IMR-90 (cell line): ENCODE measurements around the gene FAM168A. TPM values are rescaled to one million over a fixed set of nuclear protein-coding genes. Genes with fewer than 3 reads are reported as not detected.

ENCODE experiments used
- ATAC-seq: fragments of 200-7000 bp; cut with Tn5 transposase; 2 replicates; pipeline ENCODE4 v1.9.1; 2020; ENCODE audit warnings: low read depth, mild to moderate bottlenecking, moderate library complexity
- BruUV-seq: library from RNA; stranded (reverse); fragments of 400-500 nt; replicated peaks from 2 replicates; lab custom pipeline; 2021; lab: Mats Ljungman, UMichigan
- CTCF ChIA-PET: fragments of 300-600 bp; formaldehyde crosslinking; extraction: SDS; loops from one replicate; lab custom pipeline; 2021; ENCODE audit warnings: antibody characterized with exemption; lab: Yijun Ruan, JAX
- POLR2A ChIA-PET: fragments of 300-600 bp; sonication (Branson Sonifier 250); formaldehyde crosslinking; loops from one replicate; lab custom pipeline; 2022; ENCODE audit warnings: antibody characterized with exemption; ENCODE audit not compliant: unreplicated experiment; lab: Charles Lee
- DNase-seq: peaks from one replicate; pipeline ENCODE4 v3.0.0; 2013
- H2AFZ ChIP-seq: replicated peaks from 2 replicates; pipeline ENCODE3; 2013; ENCODE audit warnings: low read length, mild to moderate bottlenecking; ENCODE audit not compliant: poor library complexity
- H2AK5ac ChIP-seq: 2 replicates; pipeline ENCODE4 v1.6.1; 2013; ENCODE audit warnings: low read depth, low read length, inconsistent platforms
- H2AK9ac ChIP-seq: replicated peaks from 2 replicates; pipeline ENCODE3; 2013; ENCODE audit warnings: mild to moderate bottlenecking, low read depth, low read length, moderate library complexity; ENCODE audit not compliant: poor library complexity
- H2BK120ac ChIP-seq: 2 replicates; pipeline ENCODE4 v1.6.1; 2013; ENCODE audit warnings: low read depth, low read length, inconsistent platforms
- H2BK15ac ChIP-seq: 3 replicates; pipeline ENCODE4 v1.6.1; 2013; ENCODE audit warnings: low read depth, low read length, inconsistent platforms
- H2BK20ac ChIP-seq: 2 replicates; pipeline ENCODE4 v1.6.1; 2013; ENCODE audit warnings: low read depth, mild to moderate bottlenecking, inconsistent platforms, low read length, moderate library complexity
- H2BK5ac ChIP-seq: 2 replicates; pipeline ENCODE4 v1.6.1; 2013; ENCODE audit warnings: mild to moderate bottlenecking, low read depth, low read length, inconsistent platforms; ENCODE audit not compliant: poor library complexity, severe bottlenecking
- H3K14ac ChIP-seq: replicated peaks from 2 replicates; pipeline ENCODE4 v1.6.1; 2013; ENCODE audit warnings: low read depth, low read length, inconsistent platforms
- H3K18ac ChIP-seq: 2 replicates; pipeline ENCODE4 v1.6.1; 2013; ENCODE audit warnings: low read depth, low read length, control low read depth
- H3K23ac ChIP-seq: 2 replicates; pipeline ENCODE4 v1.6.1; 2013; ENCODE audit warnings: low read depth, low read length, inconsistent platforms
- H3K27ac ChIP-seq: 2 replicates; pipeline ENCODE4 v1.5.1; 2013; ENCODE audit warnings: mild to moderate bottlenecking, control low read depth, low read length; ENCODE audit not compliant: insufficient read depth
- H3K27me3 ChIP-seq: 2 replicates; pipeline ENCODE4 v1.6.1; 2013; ENCODE audit warnings: low read length; ENCODE audit not compliant: control insufficient read depth, insufficient read depth
- H3K36me3 ChIP-seq: 2 replicates; pipeline ENCODE4 v1.6.1; 2013; ENCODE audit warnings: low read length, mixed read lengths; ENCODE audit not compliant: control insufficient read depth, insufficient read depth
- H3K4ac ChIP-seq: 2 replicates; pipeline ENCODE4 v1.6.1; 2013; ENCODE audit warnings: low read depth, low read length, inconsistent platforms
- H3K4me1 ChIP-seq: 2 replicates; pipeline ENCODE4 v1.6.1; 2013; ENCODE audit warnings: low read length, mixed read lengths; ENCODE audit not compliant: control insufficient read depth, insufficient read depth
- H3K4me2 ChIP-seq: 2 replicates; pipeline ENCODE4 v1.6.1; 2013; ENCODE audit warnings: low read depth, mild to moderate bottlenecking, control low read depth, low read length, moderate library complexity
- H3K4me3 ChIP-seq: 2 replicates; pipeline ENCODE4 v1.5.1; 2013; ENCODE audit warnings: low read depth, mild to moderate bottlenecking, control low read depth, low read length, moderate library complexity; ENCODE audit not compliant: insufficient read depth
- H3K56ac ChIP-seq: 2 replicates; pipeline ENCODE4 v1.6.1; 2013; ENCODE audit warnings: low read length, inconsistent platforms; ENCODE audit not compliant: insufficient read depth; ENCODE audit errors: extremely low read depth
- H3K79me1 ChIP-seq, 2 experiments: 2 replicates each; pipeline ENCODE4 v1.6.1; 2013; ENCODE audit warnings: low read length in 2 of 2, inconsistent platforms in 1 of 2, low read depth in 1 of 2
- H3K9ac ChIP-seq: 2 replicates; pipeline ENCODE4 v1.6.1; 2013; ENCODE audit warnings: low read depth, low read length, control low read depth
- H3K9me1 ChIP-seq: 2 replicates; pipeline ENCODE4 v1.6.1; 2013; ENCODE audit warnings: low read length, inconsistent platforms; ENCODE audit not compliant: insufficient read depth
- H3K9me3 ChIP-seq: 2 replicates; pipeline ENCODE4 v1.6.1; 2013; ENCODE audit warnings: low read length; ENCODE audit not compliant: control insufficient read depth, insufficient read depth
- H4K20me1 ChIP-seq: 2 replicates; pipeline ENCODE4 v1.6.1; 2013; ENCODE audit warnings: low read length, inconsistent platforms; ENCODE audit not compliant: insufficient read depth
- H4K5ac ChIP-seq: 2 replicates; pipeline ENCODE4 v1.6.1; 2013; ENCODE audit warnings: mild to moderate bottlenecking, low read depth, low read length, control low read depth
- H4K8ac ChIP-seq, 2 experiments: 2 replicates each; pipeline ENCODE4 v1.6.1; 2013; ENCODE audit warnings: low read depth in 2 of 2, low read length in 2 of 2, control low read depth in 1 of 2, inconsistent platforms in 1 of 2
- H4K91ac ChIP-seq: 2 replicates; pipeline ENCODE4 v1.6.1; 2013; ENCODE audit warnings: low read depth, low read length, inconsistent platforms; ENCODE audit not compliant: insufficient read depth
- BHLHE40 ChIP-seq: fragments of 150-350 bp; IDR thresholded peaks from 2 replicates; pipeline ENCODE4 v1.6.1; 2016; ENCODE audit warnings: mild to moderate bottlenecking, low read depth, low read length
- CEBPB ChIP-seq: IDR thresholded peaks from 2 replicates; pipeline ENCODE4 v1.6.1; 2012; ENCODE audit warnings: low read depth, low read length, improper control_type of control experiment
- CHD1 ChIP-seq: IDR thresholded peaks from 2 replicates; pipeline ENCODE4 v1.6.1; 2012; ENCODE audit warnings: low read depth, low read length, improper control_type of control experiment
- CTCF ChIP-seq: conservative IDR thresholded peaks from 2 replicates; pipeline ENCODE4 v1.5.1; 2012; ENCODE audit warnings: mild to moderate bottlenecking, low read depth, low read length, improper control_type of control experiment
- ELK1 ChIP-seq: fragments of 150-350 bp; IDR thresholded peaks from 2 replicates; pipeline ENCODE4 v1.6.1; 2016; ENCODE audit warnings: low read depth, mild to moderate bottlenecking, low read length, moderate library complexity, borderline replicate concordance
- FOS ChIP-seq: fragments of 150-350 bp; IDR thresholded peaks from 2 replicates; pipeline ENCODE4 v1.6.1; 2016; ENCODE audit warnings: low read depth, low read length
- MAFK ChIP-seq: IDR thresholded peaks from 2 replicates; pipeline ENCODE4 v1.6.1; 2012; ENCODE audit warnings: low read depth, low read length, improper control_type of control experiment
- MAZ ChIP-seq: IDR thresholded peaks from 2 replicates; pipeline ENCODE4 v1.6.1; 2012; ENCODE audit warnings: low read depth, mild to moderate bottlenecking, low read length, improper control_type of control experiment, moderate library complexity, borderline replicate concordance
- MXI1 ChIP-seq: IDR thresholded peaks from 2 replicates; pipeline ENCODE4 v1.6.1; 2012; ENCODE audit warnings: low read depth, mild to moderate bottlenecking, low read length, moderate library complexity, borderline replicate concordance
- NFE2L2 ChIP-seq: fragments of 150-350 bp; IDR thresholded peaks from 2 replicates; pipeline ENCODE4 v1.6.1; 2016; ENCODE audit warnings: low read depth, mild to moderate bottlenecking, low read length
- POLR2A ChIP-seq: IDR thresholded peaks from 2 replicates; pipeline ENCODE4 v1.6.1; 2012; ENCODE audit warnings: mild to moderate bottlenecking, low read depth, low read length
- RAD21 ChIP-seq: IDR thresholded peaks from 2 replicates; pipeline ENCODE4 v1.6.1; 2012; ENCODE audit warnings: low read length, improper control_type of control experiment
- RCOR1 ChIP-seq: IDR thresholded peaks from 2 replicates; pipeline ENCODE4 v1.6.1; 2012; ENCODE audit warnings: mild to moderate bottlenecking, low read length, improper control_type of control experiment; ENCODE audit not compliant: insufficient replicate concordance
- RFX5 ChIP-seq: IDR thresholded peaks from 2 replicates; pipeline ENCODE4 v1.8.0; 2012; ENCODE audit warnings: low read depth, mild to moderate bottlenecking, low read length, moderate library complexity
- SMC3 ChIP-seq: fragments of 150-350 bp; IDR thresholded peaks from 2 replicates; pipeline ENCODE4 v1.6.1; 2016; ENCODE audit warnings: low read depth, mild to moderate bottlenecking, antibody characterized with exemption, low read length, moderate library complexity
- USF2 ChIP-seq: fragments of 150-350 bp; IDR thresholded peaks from 2 replicates; pipeline ENCODE4 v1.6.1; 2017; ENCODE audit warnings: mild to moderate bottlenecking, antibody characterized with exemption, low read length, low read depth
- WGBS, 2 experiments: methylation state at CpG; one replicate each; pipeline versions ENCODE4 v1.1.5 to v1.1.7; 2013; ENCODE audit warnings: missing lambda C conversion rate in 2 of 2; ENCODE audit not compliant: insufficient read length in 1 of 2; ENCODE audit errors: extremely low coverage in 2 of 2; 5-methylcytosine and 5-hydroxymethylcytosine counted together
- dilution Hi-C: fragments of 300-500 bp; cut with HindIII; formaldehyde crosslinking; loops from one replicate; pipeline ENCODE4 v1.14.3; 2018; ENCODE audit warnings: low sequenced_read_pairs; ENCODE audit not compliant: unreplicated experiment
- in situ Hi-C: fragments of 300-500 bp; cut with MboI; formaldehyde crosslinking; loops from 3 replicates; pipeline ENCODE4 v1.14.3; 2019; ENCODE audit warnings: low sequenced_read_pairs, inconsistent platforms, mixed read lengths
- intact Hi-C: fragments of 100-400 bp; cut with micrococcal nuclease; formaldehyde crosslinking; loops from 2 replicates; pipeline ENCODE4 v1.10.0; 2022
- polyA plus RNA-seq, 3 experiments: library from polyadenylated mRNA; depleted of rRNA; stranded (reverse); fragments of >200 nt; gene quantifications; 2 replicates each; pipeline ENCODE4 v1.2.3, GENCODE V29; 2012; ENCODE audit warnings: low replicate concordance in 1 of 3
- total RNA-seq: library from RNA; depleted of rRNA; stranded (reverse); fragments of >200 nt; gene quantifications from 2 replicates; pipeline ENCODE4 v1.2.3, GENCODE V29; 2012

FAM168A gene
- total and polyA plus RNA-seq, 2 of the 4 experiments (the other 2 are of a cell fraction), result 13.1 to 22.8 TPM

GRCh38 chr11:73404506-73405145 lies 193.3 kb downstream of the FAM168A start:
- Histone ChIP-seq H3K9me3 (no peaks in the 10 kb centered on the region), H4K5ac (no peak overlapping the region), H3K4me1 (no peaks in the 10 kb centered on the region), H3K9me1 (peaks cover 9% of the 10 kb centered on the region), H3K79me1 (peaks cover 3 to 9% of the 10 kb centered on the region in 2 experiments; a peak in 3 of 4 replicates), H2AK9ac (no peak overlapping the region), H2BK15ac (no peak overlapping the region), H3K4me3 (no peak overlapping the region), H2BK120ac (no peak overlapping the region), H3K18ac (no peak overlapping the region), H2AK5ac (no peak overlapping the region), H2AFZ (no peak overlapping the region), H4K8ac (no peak overlapping the region), H3K4ac (no peak overlapping the region), H3K4me2 (no peak overlapping the region), H3K9ac (no peak overlapping the region), H3K27me3 (no peaks in the 10 kb centered on the region), H3K36me3 (peaks cover 23% of the 10 kb centered on the region), H3K23ac (no peak overlapping the region), H2BK20ac (no peak overlapping the region), H4K91ac (no peak overlapping the region), H2BK5ac (no peak overlapping the region), H3K14ac (no peak overlapping the region), H3K56ac (no peak overlapping the region), H3K27ac (no peak overlapping the region), H4K20me1 (no peaks in the 10 kb centered on the region; the same call in 1 of the 2 replicates)
- in situ Hi-C loops (loop anchor here (5.0 kb wide), 1 partner anchor 253 kb away; no protein-coding TSS in a partner anchor), dilution Hi-C loops (no loop called here), intact Hi-C loops (loop anchor here (1.0 to 5.0 kb wide), 3 partner anchors 194 to 528 kb away; partner anchors contain the start of gene FAM168A)
- CTCF ChIA-PET, result no interaction called here
- BruUV-seq, result no TSS peak
- POLR2A ChIA-PET, result no interaction called here
- DNase-seq (no peak), ATAC-seq (no peak)
- WGBS, 2 experiments, result no CpG with 5 or more reads among the region's 5 CpGs
- TF ChIP-seq CEBPB (no peak), RCOR1 (no peak), POLR2A (no peak), MAZ (no peak), SMC3 (no peak), RFX5 (no peak), MAFK (no peak), USF2 (no peak), RAD21 (no peak), NFE2L2 (no peak), BHLHE40 (no peak), MXI1 (no peak), FOS (no peak), ELK1 (no peak), CTCF (no peak), CHD1 (no peak)
